Measurements from ENCODE around the gene GNAZ.

Gene GNAZ

DNA sequence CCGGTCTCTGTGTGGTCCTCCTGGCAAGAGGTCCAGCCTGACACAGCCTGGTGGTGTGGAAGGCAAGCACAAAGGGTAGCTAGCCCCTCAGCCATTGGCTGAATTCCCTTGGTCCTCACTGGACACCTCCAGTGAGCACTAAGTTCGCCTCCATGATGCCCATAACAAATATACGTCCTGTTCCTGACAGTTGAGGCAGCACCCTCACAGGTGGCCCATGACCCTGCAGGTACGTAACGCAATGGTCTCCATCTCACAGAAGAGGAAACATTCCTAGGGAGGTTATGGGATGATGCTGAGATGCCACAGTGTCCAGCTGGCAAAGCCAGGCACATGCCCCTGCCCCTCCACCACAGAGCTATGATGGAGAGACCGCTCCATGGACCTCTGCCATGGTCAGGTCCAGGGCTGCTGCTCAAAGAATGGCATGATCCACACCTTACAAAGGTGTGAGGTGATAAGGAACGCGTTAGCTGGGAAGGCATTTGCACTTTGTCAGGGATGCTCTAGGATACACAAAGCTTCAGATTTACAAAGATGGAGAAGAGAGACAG, 1.4 kb upstream of the GNAZ start:
- TF ChIP-seq NFIC (IDR thresholded peaks at IDR 0.05): no peak
- TF ChIP-seq RAD21 (IDR thresholded peaks at IDR 0.05; ENCODE audit: low read depth): no peak
- no peak for TF ChIP-seq EP300 (IDR thresholded peaks at IDR 0.05; ENCODE audit: borderline replicate concordance)
- no peak for TF ChIP-seq CEBPB (IDR thresholded peaks at IDR 0.05)
- no peak for TF ChIP-seq TCF12 (IDR thresholded peaks at IDR 0.05; ENCODE audit: low read depth)
- TF ChIP-seq TAF1 (IDR thresholded peaks at IDR 0.05; ENCODE audit: low read depth): no peak
- TF ChIP-seq CREB1 (IDR thresholded peaks at IDR 0.05; ENCODE audit: low read depth): no peak
- TF ChIP-seq YY1 (IDR thresholded peaks at IDR 0.05; ENCODE audit: low read depth): no peak
- TF ChIP-seq ZBTB7A (IDR thresholded peaks at IDR 0.05; ENCODE audit: low read depth): no peak
- TF ChIP-seq, protein P1, sequence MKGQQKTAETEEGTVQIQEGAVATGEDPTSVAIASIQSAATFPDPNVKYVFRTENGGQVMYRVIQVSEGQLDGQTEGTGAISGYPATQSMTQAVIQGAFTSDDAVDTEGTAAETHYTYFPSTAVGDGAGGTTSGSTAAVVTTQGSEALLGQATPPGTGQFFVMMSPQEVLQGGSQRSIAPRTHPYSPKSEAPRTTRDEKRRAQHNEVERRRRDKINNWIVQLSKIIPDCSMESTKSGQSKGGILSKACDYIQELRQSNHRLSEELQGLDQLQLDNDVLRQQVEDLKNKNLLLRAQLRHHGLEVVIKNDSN (IDR thresholded peaks at IDR 0.05): no peak

DNA sequence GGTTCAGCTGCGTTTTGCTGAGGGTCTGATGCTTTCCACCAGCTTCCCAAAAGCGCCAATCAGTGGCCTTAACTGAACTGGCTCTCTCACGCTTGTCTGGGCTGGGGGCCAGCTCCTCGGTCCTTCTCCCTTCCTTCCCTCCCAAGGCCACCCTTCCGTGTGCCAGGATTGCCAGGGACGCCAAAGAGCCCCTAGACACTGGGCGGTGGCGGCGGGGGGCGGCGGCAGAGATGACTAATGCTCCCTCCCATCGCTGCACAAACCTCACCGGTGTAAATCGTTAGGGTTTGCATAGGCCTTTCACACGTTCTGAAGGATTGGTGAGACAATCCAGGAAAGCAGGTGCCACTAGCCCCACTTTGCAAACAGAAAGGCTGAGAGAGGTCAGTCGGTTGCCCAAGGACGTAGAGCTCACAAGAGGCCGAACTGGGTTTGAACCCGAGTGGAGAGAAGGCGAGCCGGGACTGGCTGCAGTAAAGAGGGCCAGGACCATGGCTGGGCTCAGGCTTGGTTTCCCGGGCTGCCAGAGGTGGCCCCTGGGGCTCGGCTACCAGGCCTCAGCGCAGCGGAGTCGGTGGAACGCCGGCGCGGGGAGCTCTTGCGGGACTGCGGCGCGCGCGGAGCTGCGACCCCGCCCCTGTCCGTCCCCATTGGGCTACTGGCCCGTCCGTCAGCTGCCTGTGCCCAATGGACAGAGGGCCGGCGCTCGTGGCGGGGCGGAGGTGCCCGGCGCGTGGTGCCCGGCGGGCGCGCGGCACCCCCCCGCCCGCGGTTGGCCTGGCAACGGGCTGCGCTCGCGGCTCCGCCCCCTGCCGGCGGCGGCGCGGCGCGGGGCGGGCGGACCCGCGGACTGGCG, 589 bp upstream of the GNAZ start:
- no peak for TF ChIP-seq FOXM1 (IDR thresholded peaks at IDR 0.05; ENCODE audit: borderline replicate concordance, low read depth)
- peak; percentile 48; the same call in 1 of the 2 replicates for TF ChIP-seq TAF1 (IDR thresholded peaks at IDR 0.05; ENCODE audit: low read depth)
- no peak for TF ChIP-seq YY1 (IDR thresholded peaks at IDR 0.05; ENCODE audit: low read depth)

DNA sequence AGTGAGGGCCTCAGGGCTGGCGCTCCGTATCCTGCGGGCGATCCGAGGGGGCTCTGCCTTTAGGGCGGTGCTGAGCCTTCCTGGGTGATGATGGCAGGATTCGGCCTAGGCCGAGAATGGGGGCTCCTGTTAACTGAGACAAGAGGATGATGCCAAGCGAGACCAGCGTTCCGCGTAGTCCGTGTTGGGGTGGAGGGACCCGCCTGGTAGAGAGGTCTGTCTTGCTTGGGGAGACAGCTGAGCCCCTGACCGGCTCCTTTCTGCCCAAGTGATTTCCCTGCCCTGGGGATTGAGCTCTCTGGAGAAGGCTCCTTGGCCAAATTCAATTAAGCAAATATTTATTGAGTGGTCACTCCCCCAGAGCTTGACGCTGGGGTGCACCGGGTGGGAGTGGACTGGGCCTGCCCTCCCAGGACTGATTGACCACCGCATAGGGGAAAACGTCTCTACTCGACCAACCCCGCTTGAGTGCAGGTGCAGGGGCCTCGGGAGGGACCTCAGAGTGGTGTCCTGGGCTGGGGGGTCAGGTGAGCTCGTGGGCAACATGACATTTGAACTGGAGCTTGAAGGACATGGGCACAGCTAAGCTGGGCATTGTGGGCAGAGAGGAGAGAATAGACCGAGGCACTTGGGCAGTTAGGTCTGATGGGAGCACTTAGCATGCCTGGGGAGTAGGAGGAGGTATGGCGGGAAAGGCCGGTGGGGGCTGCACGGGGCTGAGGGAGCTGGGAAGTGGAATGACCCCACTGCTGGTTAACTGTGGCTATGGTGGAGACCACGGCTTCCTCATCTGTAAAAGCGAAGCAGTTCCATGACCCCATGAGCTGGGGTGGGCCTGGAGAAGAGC, 1.1 kb downstream of the GNAZ start:
- TF ChIP-seq, protein P2, sequence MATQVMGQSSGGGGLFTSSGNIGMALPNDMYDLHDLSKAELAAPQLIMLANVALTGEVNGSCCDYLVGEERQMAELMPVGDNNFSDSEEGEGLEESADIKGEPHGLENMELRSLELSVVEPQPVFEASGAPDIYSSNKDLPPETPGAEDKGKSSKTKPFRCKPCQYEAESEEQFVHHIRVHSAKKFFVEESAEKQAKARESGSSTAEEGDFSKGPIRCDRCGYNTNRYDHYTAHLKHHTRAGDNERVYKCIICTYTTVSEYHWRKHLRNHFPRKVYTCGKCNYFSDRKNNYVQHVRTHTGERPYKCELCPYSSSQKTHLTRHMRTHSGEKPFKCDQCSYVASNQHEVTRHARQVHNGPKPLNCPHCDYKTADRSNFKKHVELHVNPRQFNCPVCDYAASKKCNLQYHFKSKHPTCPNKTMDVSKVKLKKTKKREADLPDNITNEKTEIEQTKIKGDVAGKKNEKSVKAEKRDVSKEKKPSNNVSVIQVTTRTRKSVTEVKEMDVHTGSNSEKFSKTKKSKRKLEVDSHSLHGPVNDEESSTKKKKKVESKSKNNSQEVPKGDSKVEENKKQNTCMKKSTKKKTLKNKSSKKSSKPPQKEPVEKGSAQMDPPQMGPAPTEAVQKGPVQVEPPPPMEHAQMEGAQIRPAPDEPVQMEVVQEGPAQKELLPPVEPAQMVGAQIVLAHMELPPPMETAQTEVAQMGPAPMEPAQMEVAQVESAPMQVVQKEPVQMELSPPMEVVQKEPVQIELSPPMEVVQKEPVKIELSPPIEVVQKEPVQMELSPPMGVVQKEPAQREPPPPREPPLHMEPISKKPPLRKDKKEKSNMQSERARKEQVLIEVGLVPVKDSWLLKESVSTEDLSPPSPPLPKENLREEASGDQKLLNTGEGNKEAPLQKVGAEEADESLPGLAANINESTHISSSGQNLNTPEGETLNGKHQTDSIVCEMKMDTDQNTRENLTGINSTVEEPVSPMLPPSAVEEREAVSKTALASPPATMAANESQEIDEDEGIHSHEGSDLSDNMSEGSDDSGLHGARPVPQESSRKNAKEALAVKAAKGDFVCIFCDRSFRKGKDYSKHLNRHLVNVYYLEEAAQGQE (IDR thresholded peaks at IDR 0.05; ENCODE audit: low read depth): no peak
- TF ChIP-seq TEAD4 (IDR thresholded peaks at IDR 0.05): no peak
- no peak for TF ChIP-seq ZBTB7A (IDR thresholded peaks at IDR 0.05; ENCODE audit: low read depth)
- TF ChIP-seq, protein P1 (IDR thresholded peaks at IDR 0.05): no peak
- TF ChIP-seq EP300 (IDR thresholded peaks at IDR 0.05; ENCODE audit: borderline replicate concordance): no peak
- no peak for TF ChIP-seq CEBPB (IDR thresholded peaks at IDR 0.05)

DNA sequence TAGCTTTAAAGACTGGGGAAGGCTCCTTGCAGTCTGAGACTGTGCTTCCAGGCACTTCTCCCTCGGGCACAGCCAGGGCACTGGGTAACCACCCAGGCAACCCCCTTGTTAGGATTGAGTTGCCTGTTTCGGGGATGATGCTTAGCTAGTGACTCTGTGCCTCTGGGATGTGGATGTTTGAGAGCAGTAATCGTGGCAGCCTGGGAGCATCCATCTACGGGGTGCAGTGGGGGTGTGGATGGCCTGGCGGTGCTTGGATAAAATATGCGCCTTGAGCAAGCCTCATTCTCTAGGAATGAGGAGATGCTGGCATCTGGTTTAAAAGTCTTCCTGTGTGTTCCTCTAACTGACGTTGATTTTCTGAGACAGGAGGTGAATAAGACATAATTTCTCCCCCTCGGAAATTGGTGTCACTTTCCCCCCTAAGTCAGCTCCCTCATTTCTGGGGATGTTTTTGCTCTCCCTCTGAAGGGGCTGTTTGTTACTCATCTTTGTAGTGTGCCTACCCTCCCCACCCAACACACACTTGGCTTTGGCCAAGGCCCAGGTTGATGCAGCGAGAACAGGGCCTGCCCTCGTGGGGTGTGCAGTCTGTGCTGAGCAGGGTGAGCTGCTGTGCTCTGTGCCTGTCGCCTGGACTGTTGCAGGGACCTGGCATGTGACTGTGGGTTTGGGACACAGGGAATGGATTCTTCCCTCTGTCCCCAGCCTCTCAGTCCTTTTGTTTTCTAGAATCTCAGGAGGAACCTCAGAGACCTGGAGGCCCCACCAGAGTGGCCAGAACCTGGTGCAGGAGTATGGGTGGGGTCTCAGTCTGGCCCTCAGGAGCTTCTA, 2.0 kb downstream of the GNAZ start:
- TF ChIP-seq CEBPB (IDR thresholded peaks at IDR 0.05): no peak
- TF ChIP-seq, protein P1 (IDR thresholded peaks at IDR 0.05): no peak
- no peak for TF ChIP-seq ZBTB7A (IDR thresholded peaks at IDR 0.05; ENCODE audit: low read depth)
- TF ChIP-seq, protein P2 (IDR thresholded peaks at IDR 0.05; ENCODE audit: low read depth): no peak
- no peak for TF ChIP-seq TEAD4 (IDR thresholded peaks at IDR 0.05)
- TF ChIP-seq, protein P3, sequence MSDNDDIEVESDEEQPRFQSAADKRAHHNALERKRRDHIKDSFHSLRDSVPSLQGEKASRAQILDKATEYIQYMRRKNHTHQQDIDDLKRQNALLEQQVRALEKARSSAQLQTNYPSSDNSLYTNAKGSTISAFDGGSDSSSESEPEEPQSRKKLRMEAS (IDR thresholded peaks at IDR 0.05): no peak
- no peak for TF ChIP-seq CREB1 (IDR thresholded peaks at IDR 0.05; ENCODE audit: low read depth)
- no peak for TF ChIP-seq EGR1 (IDR thresholded peaks at IDR 0.05)
- no peak for TF ChIP-seq NFIC (IDR thresholded peaks at IDR 0.05)
- no peak for TF ChIP-seq RAD21 (IDR thresholded peaks at IDR 0.05; ENCODE audit: low read depth)
- no peak for TF ChIP-seq TAF1 (IDR thresholded peaks at IDR 0.05; ENCODE audit: low read depth)
- no peak for TF ChIP-seq FOXM1 (IDR thresholded peaks at IDR 0.05; ENCODE audit: borderline replicate concordance, low read depth)
- no peak for TF ChIP-seq EP300 (IDR thresholded peaks at IDR 0.05; ENCODE audit: borderline replicate concordance)
- no peak for TF ChIP-seq YY1 (IDR thresholded peaks at IDR 0.05; ENCODE audit: low read depth)
- no peak for TF ChIP-seq TCF12 (IDR thresholded peaks at IDR 0.05; ENCODE audit: low read depth)

Data from Ishikawa (cell line).